Measurements from ENCODE around the gene ZNF594.
"Not testable (repeated sequence)": the region's sequence is repeated elsewhere in the genome, so short reads cannot be mapped to it uniquely, and the experiment has no call there.

ZNF594 gene

DNA sequence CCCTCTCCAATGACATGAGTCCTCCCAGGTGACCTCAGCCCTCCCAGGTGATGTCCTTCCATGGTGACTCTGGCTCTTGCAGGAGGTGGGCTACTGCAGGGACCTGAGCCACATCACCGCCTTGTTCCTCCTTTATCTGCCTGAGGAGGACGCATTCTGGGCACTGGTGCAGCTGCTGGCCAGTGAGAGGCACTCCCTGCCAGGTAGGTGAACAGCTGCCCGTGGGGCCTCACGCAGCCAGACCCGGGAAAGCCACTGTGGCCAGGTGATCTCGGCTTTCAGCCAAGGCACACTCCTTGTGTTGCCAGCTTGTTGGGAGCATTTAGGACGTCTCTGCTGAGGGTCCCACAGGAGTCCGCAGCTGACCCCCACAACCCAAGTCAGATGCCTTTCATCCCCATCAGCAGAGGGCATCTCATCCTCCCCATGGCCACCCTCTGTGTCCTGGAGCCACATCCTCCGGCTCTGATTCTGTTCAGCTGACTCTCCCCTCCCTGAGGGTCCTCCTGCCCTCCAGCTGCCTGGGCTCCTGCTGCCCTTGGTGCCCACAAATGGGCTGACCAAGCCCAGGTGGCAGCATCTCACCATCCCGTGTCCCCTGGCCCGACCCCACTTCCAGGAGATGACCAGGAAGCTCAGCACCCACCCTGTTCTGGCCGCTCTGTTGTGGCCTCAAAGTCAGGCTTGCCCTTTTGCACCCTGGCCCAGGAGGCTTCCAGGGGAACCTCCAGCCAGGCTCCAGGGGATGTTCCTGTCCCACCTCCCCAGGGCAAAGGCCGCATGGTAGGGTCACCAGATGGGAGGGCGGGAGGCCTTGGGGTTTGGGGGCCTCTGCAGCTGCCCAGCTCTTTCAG, 55.7 kb downstream of the ZNF594 start:
- H2AFZ ChIP-seq (ENCODE audit: low read length): no peak overlapping the region
- no peaks in the 10 kb centered on the region for H3F3A ChIP-seq (ENCODE audit: insufficient read depth, low read length)
- DNase-seq: no peak
- H3K27me3 ChIP-seq (replicated peaks; ENCODE audit: insufficient read depth, low read length): no peaks in the 10 kb centered on the region; the same call in 1 of the 2 replicates
- H3K4me3 ChIP-seq (ENCODE audit: low read length): no peak overlapping the region
- H3K4me1 ChIP-seq (ENCODE audit: low read length): no peaks in the 10 kb centered on the region
- H4K20me1 ChIP-seq (ENCODE audit: insufficient read depth, low read length): no peaks in the 10 kb centered on the region
- H3K9ac ChIP-seq (ENCODE audit: low read length): no peak overlapping the region
- no peak overlapping the region for H3K4me2 ChIP-seq (ENCODE audit: low read depth, low read length)
- H3K79me2 ChIP-seq (ENCODE audit: low read length): no peaks in the 10 kb centered on the region
- no peak overlapping the region for H3K27ac ChIP-seq (ENCODE audit: low read length)
- H3K9me2 ChIP-seq (replicated peaks; ENCODE audit: insufficient read depth, low read length): no peaks in the 10 kb centered on the region
- no peaks in the 10 kb centered on the region for H3K36me3 ChIP-seq (replicated peaks; ENCODE audit: insufficient read depth, low read length)
- H3K9me3 ChIP-seq (replicated peaks; ENCODE audit: insufficient read depth, low read length): no peaks in the 10 kb centered on the region
- TF ChIP-seq, protein P1, sequence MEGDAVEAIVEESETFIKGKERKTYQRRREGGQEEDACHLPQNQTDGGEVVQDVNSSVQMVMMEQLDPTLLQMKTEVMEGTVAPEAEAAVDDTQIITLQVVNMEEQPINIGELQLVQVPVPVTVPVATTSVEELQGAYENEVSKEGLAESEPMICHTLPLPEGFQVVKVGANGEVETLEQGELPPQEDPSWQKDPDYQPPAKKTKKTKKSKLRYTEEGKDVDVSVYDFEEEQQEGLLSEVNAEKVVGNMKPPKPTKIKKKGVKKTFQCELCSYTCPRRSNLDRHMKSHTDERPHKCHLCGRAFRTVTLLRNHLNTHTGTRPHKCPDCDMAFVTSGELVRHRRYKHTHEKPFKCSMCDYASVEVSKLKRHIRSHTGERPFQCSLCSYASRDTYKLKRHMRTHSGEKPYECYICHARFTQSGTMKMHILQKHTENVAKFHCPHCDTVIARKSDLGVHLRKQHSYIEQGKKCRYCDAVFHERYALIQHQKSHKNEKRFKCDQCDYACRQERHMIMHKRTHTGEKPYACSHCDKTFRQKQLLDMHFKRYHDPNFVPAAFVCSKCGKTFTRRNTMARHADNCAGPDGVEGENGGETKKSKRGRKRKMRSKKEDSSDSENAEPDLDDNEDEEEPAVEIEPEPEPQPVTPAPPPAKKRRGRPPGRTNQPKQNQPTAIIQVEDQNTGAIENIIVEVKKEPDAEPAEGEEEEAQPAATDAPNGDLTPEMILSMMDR (IDR thresholded peaks at IDR 0.05; ENCODE audit: low read length): no peak

DNA sequence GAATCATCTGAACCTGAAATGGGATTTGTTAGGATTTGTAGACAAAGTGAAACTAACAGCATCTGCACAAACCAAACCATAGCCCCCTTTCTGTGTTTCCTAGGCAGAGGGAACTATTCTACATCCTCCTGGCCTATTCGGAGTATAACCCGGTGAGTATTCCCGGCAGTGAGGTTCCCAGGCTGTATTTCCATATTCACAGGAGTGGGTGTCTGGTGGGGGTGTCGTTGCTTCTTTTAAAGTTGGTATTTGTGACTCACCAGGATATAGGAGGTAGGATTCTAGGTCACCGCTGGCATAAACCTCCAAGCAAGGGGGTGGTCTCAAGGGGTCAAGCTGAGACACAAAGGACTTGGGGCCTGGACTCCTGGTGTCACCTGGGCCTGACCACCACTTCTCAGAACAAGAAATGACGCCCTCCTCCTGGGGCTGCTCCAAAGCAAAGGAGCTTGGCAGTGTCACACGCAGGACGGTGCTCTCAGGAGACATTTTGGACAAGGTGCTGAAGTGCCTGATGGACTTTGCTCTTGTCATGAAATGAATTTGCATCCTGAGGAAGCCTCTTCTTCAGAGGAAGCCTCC, 56.4 kb downstream of the ZNF594 start:
- not testable (repeated sequence) for H3F3A ChIP-seq (ENCODE audit: insufficient read depth, low read length); H3K36me3 ChIP-seq (replicated peaks; ENCODE audit: insufficient read depth, low read length); H3K79me2 ChIP-seq (ENCODE audit: low read length); H3K9me2 ChIP-seq (replicated peaks; ENCODE audit: insufficient read depth, low read length); DNase-seq; H2AFZ ChIP-seq (ENCODE audit: low read length); H3K4me3 ChIP-seq (ENCODE audit: low read length); H3K4me2 ChIP-seq (ENCODE audit: low read depth, low read length); H3K4me1 ChIP-seq (ENCODE audit: low read length); H3K27me3 ChIP-seq (replicated peaks; ENCODE audit: insufficient read depth, low read length); H4K20me1 ChIP-seq (ENCODE audit: insufficient read depth, low read length); H3K9me3 ChIP-seq (replicated peaks; ENCODE audit: insufficient read depth, low read length); H3K27ac ChIP-seq (ENCODE audit: low read length); H3K9ac ChIP-seq (ENCODE audit: low read length)

DNA sequence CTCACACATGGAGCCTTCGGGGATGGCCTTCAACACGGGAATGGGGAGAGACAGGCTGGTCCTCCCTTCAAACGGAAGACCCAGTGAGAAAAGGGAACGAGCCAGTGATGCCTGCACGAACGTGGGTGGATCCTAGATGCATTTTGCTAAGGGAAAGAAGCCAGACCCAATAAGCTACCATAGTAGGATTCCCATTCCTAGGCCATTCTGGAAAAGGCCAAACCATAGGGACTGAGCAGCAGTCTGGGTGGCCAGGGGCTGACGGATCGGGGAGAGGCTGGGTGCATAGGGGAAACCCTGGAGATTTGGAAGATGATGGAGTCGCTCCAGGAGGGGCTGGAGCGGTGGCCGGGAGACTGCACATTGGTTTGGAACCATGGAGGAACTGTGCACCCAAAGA, 57.1 kb downstream of the ZNF594 start:
- DNase-seq; H4K20me1 ChIP-seq (ENCODE audit: insufficient read depth, low read length); H3K4me1 ChIP-seq (ENCODE audit: low read length); H3K4me2 ChIP-seq (ENCODE audit: low read depth, low read length); H3K9me2 ChIP-seq (replicated peaks; ENCODE audit: insufficient read depth, low read length); H3F3A ChIP-seq (ENCODE audit: insufficient read depth, low read length); H3K36me3 ChIP-seq (replicated peaks; ENCODE audit: insufficient read depth, low read length); H3K27ac ChIP-seq (ENCODE audit: low read length); H3K4me3 ChIP-seq (ENCODE audit: low read length); H3K9ac ChIP-seq (ENCODE audit: low read length); H3K79me2 ChIP-seq (ENCODE audit: low read length); H2AFZ ChIP-seq (ENCODE audit: low read length); H3K9me3 ChIP-seq (replicated peaks; ENCODE audit: insufficient read depth, low read length); H3K27me3 ChIP-seq (replicated peaks; ENCODE audit: insufficient read depth, low read length): not testable (repeated sequence)

- not testable (repeated sequence) for DNase-seq; H3K9ac ChIP-seq (ENCODE audit: low read length); H3K9me2 ChIP-seq (replicated peaks; ENCODE audit: insufficient read depth, low read length); H4K20me1 ChIP-seq (ENCODE audit: insufficient read depth, low read length); H2AFZ ChIP-seq (ENCODE audit: low read length); H3K79me2 ChIP-seq (ENCODE audit: low read length); H3K4me1 ChIP-seq (ENCODE audit: low read length); H3K9me3 ChIP-seq (replicated peaks; ENCODE audit: insufficient read depth, low read length); H3K4me2 ChIP-seq (ENCODE audit: low read depth, low read length); H3K36me3 ChIP-seq (replicated peaks; ENCODE audit: insufficient read depth, low read length); H3K27ac ChIP-seq (ENCODE audit: low read length); H3K4me3 ChIP-seq (ENCODE audit: low read length); H3F3A ChIP-seq (ENCODE audit: insufficient read depth, low read length)
- peaks cover 11% of the 10 kb centered on the region; the same call in 1 of the 2 replicates for H3K27me3 ChIP-seq (replicated peaks; ENCODE audit: insufficient read depth, low read length)
Measured at GRCh38 chr17:5133961-5134360, 57.7 kb downstream of the ZNF594 start.

DNA sequence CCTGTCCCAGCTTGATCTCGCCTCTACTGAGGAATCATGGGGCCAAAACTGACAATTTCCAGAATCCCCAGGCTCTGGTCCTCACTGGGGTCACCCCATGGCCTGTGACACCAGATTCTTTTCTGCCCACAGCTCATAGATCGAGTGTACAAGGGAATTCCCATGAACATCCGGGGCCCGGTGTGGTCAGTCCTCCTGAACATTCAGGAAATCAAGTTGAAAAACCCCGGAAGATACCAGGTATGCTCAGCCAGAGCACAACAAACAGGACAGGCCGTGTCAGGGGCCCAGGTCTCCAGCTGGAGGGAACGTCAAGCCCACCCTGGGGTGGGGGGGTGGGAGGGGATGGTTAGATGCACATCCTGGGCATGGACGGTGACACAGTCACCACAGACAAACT, 58.4 kb downstream of the ZNF594 start:
- no peaks in the 10 kb centered on the region for H3F3A ChIP-seq (ENCODE audit: insufficient read depth, low read length)
- TF ChIP-seq, protein P1 (IDR thresholded peaks at IDR 0.05; ENCODE audit: low read length): no peak
- TF ChIP-seq EZH2 (optimal IDR thresholded peaks at IDR 0.05; ENCODE audit: low read depth, low read length): no peak
- no peak for TF ChIP-seq EZH2phosphoT487 (IDR thresholded peaks at IDR 0.05; ENCODE audit: low read length)

DNA sequence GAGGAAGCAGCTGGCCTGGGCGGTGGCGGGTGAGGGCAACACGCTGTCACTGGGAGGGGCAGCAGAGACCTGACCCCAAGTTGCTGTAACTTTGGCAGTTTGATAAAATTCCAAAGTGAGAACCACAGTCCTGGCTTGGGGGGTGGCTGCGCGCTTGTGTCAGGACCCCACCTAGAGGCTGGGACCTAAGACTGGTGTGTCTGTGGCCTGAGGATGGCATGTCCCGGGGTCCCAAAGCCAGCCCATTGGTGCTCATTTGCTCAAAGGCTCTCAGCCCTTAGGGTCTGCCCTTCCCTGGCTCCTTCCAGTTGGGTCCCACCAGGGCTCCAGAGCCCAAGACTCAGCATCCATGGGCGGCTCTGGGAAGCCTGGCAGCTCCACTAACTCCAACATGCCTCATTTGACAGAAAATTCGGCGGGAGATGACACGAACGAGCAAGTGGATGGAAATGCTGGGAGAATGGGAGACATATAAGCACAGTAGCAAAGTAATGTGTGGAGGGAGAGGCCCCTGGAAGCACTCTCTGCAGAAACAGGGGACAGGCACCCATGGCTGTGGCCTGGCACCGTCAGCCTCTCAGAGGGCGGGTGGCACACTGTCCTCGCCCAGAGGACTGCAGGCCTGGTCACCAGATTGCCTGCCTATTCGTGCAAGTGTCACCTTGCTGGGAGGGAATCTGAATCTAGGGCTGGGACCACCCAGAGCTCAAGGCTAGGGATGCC, 59.0 kb downstream of the ZNF594 start:
- not testable (repeated sequence) for H3K79me2 ChIP-seq (ENCODE audit: low read length); H3K4me3 ChIP-seq (ENCODE audit: low read length); H3K4me1 ChIP-seq (ENCODE audit: low read length); H4K20me1 ChIP-seq (ENCODE audit: insufficient read depth, low read length); H2AFZ ChIP-seq (ENCODE audit: low read length); H3K9me3 ChIP-seq (replicated peaks; ENCODE audit: insufficient read depth, low read length); DNase-seq; H3K9me2 ChIP-seq (replicated peaks; ENCODE audit: insufficient read depth, low read length); H3K36me3 ChIP-seq (replicated peaks; ENCODE audit: insufficient read depth, low read length); H3K27ac ChIP-seq (ENCODE audit: low read length); H3F3A ChIP-seq (ENCODE audit: insufficient read depth, low read length); H3K4me2 ChIP-seq (ENCODE audit: low read depth, low read length); H3K9ac ChIP-seq (ENCODE audit: low read length)
- peaks cover 14% of the 10 kb centered on the region for H3K27me3 ChIP-seq (replicated peaks; ENCODE audit: insufficient read depth, low read length)

More for the DNA sequence above, 58.4 kb downstream of the ZNF594 start:
- no peak overlapping the region for H3K4me3 ChIP-seq (ENCODE audit: low read length)
- H4K20me1 ChIP-seq (ENCODE audit: insufficient read depth, low read length): no peaks in the 10 kb centered on the region
- no peak overlapping the region for H3K9ac ChIP-seq (ENCODE audit: low read length)
- H3K79me2 ChIP-seq (ENCODE audit: low read length): no peaks in the 10 kb centered on the region
- H3K9me2 ChIP-seq (replicated peaks; ENCODE audit: insufficient read depth, low read length): no peaks in the 10 kb centered on the region
- no peak for DNase-seq
- peaks cover 11% of the 10 kb centered on the region; the same call in 1 of the 2 replicates for H3K27me3 ChIP-seq (replicated peaks; ENCODE audit: insufficient read depth, low read length)
- H3K27ac ChIP-seq (ENCODE audit: low read length): no peak overlapping the region
- no peaks in the 10 kb centered on the region for H3K4me1 ChIP-seq (ENCODE audit: low read length)
- no peaks in the 10 kb centered on the region for H3K9me3 ChIP-seq (replicated peaks; ENCODE audit: insufficient read depth, low read length)
- H2AFZ ChIP-seq (ENCODE audit: low read length): no peak overlapping the region
- H3K4me2 ChIP-seq (ENCODE audit: low read depth, low read length): no peak overlapping the region
- no peaks in the 10 kb centered on the region for H3K36me3 ChIP-seq (replicated peaks; ENCODE audit: insufficient read depth, low read length)
